Neural cell (in vitro differentiated cells): ENCODE results near the gene SUN5. TPM values are rescaled to one million over a fixed set of nuclear protein-coding genes. Genes with fewer than 3 reads are reported as not detected.

ENCODE experiments used
- H2AFZ ChIP-seq: fragments of 200-600, 300-800 bp; sonication (generic), shearing (Covaris generic); 2 replicates; pipeline ENCODE4 v1.6.0; 2014; ENCODE audit warnings: low read depth, mild to moderate bottlenecking, antibody characterized with exemption, low read length, moderate library complexity
- H3F3A ChIP-seq: fragments of 200-600 bp; shearing (Covaris generic); 2 replicates; pipeline ENCODE4 v1.6.1; 2016; ENCODE audit warnings: mild to moderate bottlenecking, moderate library complexity, mixed read lengths, antibody characterized with exemption, low read length; ENCODE audit not compliant: insufficient read depth, poor library complexity, severe bottlenecking
- H3K27ac ChIP-seq: fragments of 200-600, 300-800 bp; sonication (generic), shearing (Covaris generic); 2 replicates; pipeline ENCODE4 v1.5.1; 2014; ENCODE audit warnings: mild to moderate bottlenecking, low read length, moderate library complexity
- H3K27me3 ChIP-seq: fragments of 300-800, 200-600 bp; sonication (generic), shearing (Covaris generic); 2 replicates; pipeline ENCODE4 v1.6.0; 2014; ENCODE audit warnings: mild to moderate bottlenecking, low read depth, low read length, moderate library complexity; ENCODE audit not compliant: insufficient read depth
- H3K36me3 ChIP-seq: fragments of 300-800, 200-600 bp; sonication (generic), shearing (Covaris generic); 2 replicates; pipeline ENCODE4 v1.5.1; 2014; ENCODE audit warnings: mild to moderate bottlenecking, antibody characterized with exemption, low read length, moderate library complexity; ENCODE audit not compliant: insufficient read depth
- H3K4me2 ChIP-seq: fragments of 300-800, 200-600 bp; sonication (generic), shearing (Covaris generic); 2 replicates; pipeline ENCODE4 v1.6.0; 2014; ENCODE audit warnings: mild to moderate bottlenecking, low read length
- H3K4me3 ChIP-seq: fragments of 300-800, 200-600 bp; sonication (generic), shearing (Covaris generic); 2 replicates; pipeline ENCODE4 v1.5.1; 2014; ENCODE audit warnings: mild to moderate bottlenecking, low read length, moderate library complexity
- H3K79me2 ChIP-seq: fragments of 200-600 bp; shearing (Covaris generic); replicated peaks from 2 replicates; pipeline ENCODE4 v1.6.0; 2014; ENCODE audit warnings: mild to moderate bottlenecking, low read length, moderate library complexity; ENCODE audit not compliant: insufficient read depth
- H3K9ac ChIP-seq: fragments of 300-800, 200-600 bp; sonication (generic), shearing (Covaris generic); 2 replicates; pipeline ENCODE4 v1.6.1; 2016; ENCODE audit warnings: mild to moderate bottlenecking, low read length, mixed read lengths
- H3K9me2 ChIP-seq: fragments of 200-600 bp; shearing (Covaris generic); 2 replicates; pipeline ENCODE4 v1.6.1; 2016; ENCODE audit warnings: mild to moderate bottlenecking, low read length, mixed read lengths; ENCODE audit not compliant: insufficient read depth
- H3K9me3 ChIP-seq: fragments of 200-600, 300-800 bp; sonication (generic), shearing (Covaris generic); 2 replicates; pipeline ENCODE4 v1.6.1; 2016; ENCODE audit warnings: mild to moderate bottlenecking, mixed run types, low read length, moderate library complexity, mixed read lengths
- H4K20me1 ChIP-seq: fragments of 200-600 bp; shearing (Covaris generic); 2 replicates; pipeline ENCODE4 v1.6.1; 2016; ENCODE audit warnings: mild to moderate bottlenecking, mixed run types; ENCODE audit not compliant: insufficient read depth
- CTCF ChIP-seq: fragments of 450-650 bp; IDR thresholded peaks from 2 replicates; pipeline ENCODE4 v1.5.1; 2014; ENCODE audit warnings: antibody characterized with exemption, mild to moderate bottlenecking, moderate library complexity; ENCODE audit not compliant: poor library complexity, severe bottlenecking
- EP300 ChIP-seq: fragments of 450-650 bp; conservative IDR thresholded peaks from 2 replicates; pipeline ENCODE4 v1.6.1; 2014; ENCODE audit warnings: antibody characterized with exemption, mild to moderate bottlenecking, moderate library complexity; ENCODE audit not compliant: poor library complexity, severe bottlenecking
- EZH2 ChIP-seq: fragments of 200-600, 300-800 bp; shearing (Covaris generic), sonication (generic); IDR thresholded peaks from 2 replicates; pipeline ENCODE4 v1.6.1; 2014; ENCODE audit warnings: antibody characterized with exemption, low read length, borderline replicate concordance, mild to moderate bottlenecking; ENCODE audit not compliant: insufficient read depth, poor library complexity, severe bottlenecking
- MXI1 ChIP-seq: fragments of 450-650 bp; conservative IDR thresholded peaks from 2 replicates; pipeline ENCODE4 v1.6.1; 2014; ENCODE audit warnings: antibody characterized with exemption, mild to moderate bottlenecking; ENCODE audit not compliant: poor library complexity, severe bottlenecking
- POLR2AphosphoS5 ChIP-seq: IDR thresholded peaks from 2 replicates; pipeline ENCODE4 v1.6.1; 2012
- RAD21 ChIP-seq: fragments of 450-650 bp; conservative IDR thresholded peaks from 2 replicates; pipeline ENCODE4 v1.6.1; 2014; ENCODE audit warnings: antibody characterized with exemption, mild to moderate bottlenecking, moderate library complexity
- REST ChIP-seq: IDR thresholded peaks from 2 replicates; pipeline ENCODE4 v1.6.1; 2012; ENCODE audit warnings: borderline replicate concordance
- SMC3 ChIP-seq: fragments of 450-650 bp; conservative IDR thresholded peaks from 2 replicates; pipeline ENCODE4 v1.6.1; 2014; ENCODE audit warnings: antibody characterized with exemption, mild to moderate bottlenecking, moderate library complexity; ENCODE audit not compliant: poor library complexity
- TAF1 ChIP-seq: IDR thresholded peaks from 2 replicates; pipeline ENCODE4 v1.6.1; 2012; ENCODE audit warnings: low read depth
- polyA plus RNA-seq: library from polyadenylated mRNA; depleted of rRNA; stranded (reverse); fragments of >200 nt; gene quantifications from 2 replicates; pipeline ENCODE4 v1.2.3, GENCODE V29; 2014

The SUN5 gene
- polyA plus RNA-seq, 1 donor from 2014 or later, result not detected

GRCh38 chr20:32943490-32944052 is 60.7 kb downstream of the SUN5 start:
- Histone ChIP-seq H3F3A (no peaks in the 10 kb centered on the region), H3K4me3 (no peak overlapping the region), H3K27ac (no peak overlapping the region), H3K9ac (no peak overlapping the region), H3K9me2 (no peaks in the 10 kb centered on the region), H3K9me3 (no peaks in the 10 kb centered on the region), H2AFZ (no peak overlapping the region), H3K27me3 (no peaks in the 10 kb centered on the region), H3K36me3 (no peaks in the 10 kb centered on the region), H3K4me2 (no peak overlapping the region), H3K79me2 (no peaks in the 10 kb centered on the region), H4K20me1 (no peaks in the 10 kb centered on the region)
- TF ChIP-seq REST (no peak), SMC3 (no peak), EZH2 (no peak), TAF1 (no peak), EP300 (no peak), RAD21 (no peak), CTCF (no peak), MXI1 (no peak), POLR2AphosphoS5 (no peak)

- no peak overlapping the region for H3K4me2 ChIP-seq
- no peak overlapping the region for H3K4me3 ChIP-seq
- no peaks in the 10 kb centered on the region for H3F3A ChIP-seq
- no peaks in the 10 kb centered on the region for H3K9me3 ChIP-seq
- H2AFZ ChIP-seq, result no peak overlapping the region
- H3K27ac ChIP-seq, result no peak overlapping the region
- H3K36me3 ChIP-seq, result no peaks in the 10 kb centered on the region
- H3K27me3 ChIP-seq, result no peaks in the 10 kb centered on the region
- H4K20me1 ChIP-seq, result no peaks in the 10 kb centered on the region
- no peaks in the 10 kb centered on the region for H3K79me2 ChIP-seq
- no peak for TF ChIP-seq RAD21
- no peak for TF ChIP-seq MXI1
- TF ChIP-seq TAF1, result no peak
- no peak for TF ChIP-seq EP300
- TF ChIP-seq CTCF, result no peak
- TF ChIP-seq SMC3, result no peak
- no peak for TF ChIP-seq REST
- TF ChIP-seq EZH2, result no peak
- TF ChIP-seq POLR2AphosphoS5, result no peak
- no peak overlapping the region for H3K9ac ChIP-seq
- no peaks in the 10 kb centered on the region for H3K9me2 ChIP-seq
Observed at GRCh38 chr20:32941155-32941885, 62.9 kb downstream of the SUN5 start.
